ENCODE data around the gene GABRQ.

- TF ChIP-seq CTCF (conservative IDR thresholded peaks at IDR 0.05; ENCODE audit: low read depth, low read length), result no peak
- TF ChIP-seq EZH2 (IDR thresholded peaks at IDR 0.05; ENCODE audit: low read length, unreplicated experiment), result no peak
- TF ChIP-seq EZH2phosphoT487 (IDR thresholded peaks at IDR 0.05; ENCODE audit: borderline replicate concordance, low read length), result no peak
These were observed 36.7 kb upstream of the GABRQ start for GRCh38 chrX:152600853-152601633.

Data from PC-3 (cell line).